Tibial nerve (tissue), 3 donors: ENCODE measurements around the gene IFNG.

Experiments used
- POLR2A ChIP-seq, 2 donors: fragments of 450-650 bp; IDR thresholded peaks; one replicate each; pipeline ENCODE4 v1.6.1; 2017; ENCODE audit warnings: antibody characterized with exemption in 2 of 2, mild to moderate bottlenecking in 2 of 2, moderate library complexity in 2 of 2
- TF ChIP-seq, protein P1 (sequence below), 5 experiments: fragments of 200-600 bp in 3 of 5; fragments of 450-650 bp in 2 of 5; sonication (generic) in 3 of 5; IDR thresholded peaks; one replicate each; pipeline ENCODE4 v1.5.1; 2016 to 2019; ENCODE audit warnings: antibody characterized with exemption in 5 of 5, mild to moderate bottlenecking in 3 of 5, moderate library complexity in 2 of 5

DNA sequence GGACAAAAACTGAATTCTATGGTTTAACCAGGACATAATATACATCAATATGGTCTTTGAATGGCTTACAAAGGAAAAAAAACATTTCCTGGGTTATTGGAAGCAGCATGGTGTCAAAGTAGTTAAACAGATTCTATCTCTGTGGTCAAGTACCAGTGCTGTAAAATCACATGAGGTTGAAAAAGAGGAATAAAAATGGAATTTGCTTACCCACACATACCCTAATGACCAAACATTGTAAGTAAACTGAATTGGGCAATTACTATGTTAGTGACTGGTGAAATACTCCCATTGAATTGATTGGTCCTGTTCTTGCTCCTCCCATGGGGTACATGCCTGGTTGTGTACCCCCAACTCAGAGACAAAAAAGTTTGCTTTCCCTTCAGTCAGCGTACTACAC, 19.6 kb downstream of the IFNG start:
- TF ChIP-seq, protein P1, sequence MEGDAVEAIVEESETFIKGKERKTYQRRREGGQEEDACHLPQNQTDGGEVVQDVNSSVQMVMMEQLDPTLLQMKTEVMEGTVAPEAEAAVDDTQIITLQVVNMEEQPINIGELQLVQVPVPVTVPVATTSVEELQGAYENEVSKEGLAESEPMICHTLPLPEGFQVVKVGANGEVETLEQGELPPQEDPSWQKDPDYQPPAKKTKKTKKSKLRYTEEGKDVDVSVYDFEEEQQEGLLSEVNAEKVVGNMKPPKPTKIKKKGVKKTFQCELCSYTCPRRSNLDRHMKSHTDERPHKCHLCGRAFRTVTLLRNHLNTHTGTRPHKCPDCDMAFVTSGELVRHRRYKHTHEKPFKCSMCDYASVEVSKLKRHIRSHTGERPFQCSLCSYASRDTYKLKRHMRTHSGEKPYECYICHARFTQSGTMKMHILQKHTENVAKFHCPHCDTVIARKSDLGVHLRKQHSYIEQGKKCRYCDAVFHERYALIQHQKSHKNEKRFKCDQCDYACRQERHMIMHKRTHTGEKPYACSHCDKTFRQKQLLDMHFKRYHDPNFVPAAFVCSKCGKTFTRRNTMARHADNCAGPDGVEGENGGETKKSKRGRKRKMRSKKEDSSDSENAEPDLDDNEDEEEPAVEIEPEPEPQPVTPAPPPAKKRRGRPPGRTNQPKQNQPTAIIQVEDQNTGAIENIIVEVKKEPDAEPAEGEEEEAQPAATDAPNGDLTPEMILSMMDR (IDR thresholded peaks at IDR 0.05): no peak
- no peak for TF ChIP-seq POLR2A (IDR thresholded peaks at IDR 0.05)
